Keratinocyte (primary cell): ENCODE results near the gene SYNJ2BP. TPM values are rescaled to one million over a fixed set of nuclear protein-coding genes. Genes with fewer than 3 reads are reported as not detected.
A peak's percentile ranks its signal among the peaks of the same experiment; 100 is the strongest.

Experiments used
- DNase-seq: peaks from one replicate; pipeline ENCODE4 v3.0.0-alpha.2; 2011; ENCODE audit warnings: low read depth, missing footprints, low spot score
- FAIRE-seq: peaks from 2 replicates; lab custom pipeline; 2011; peaks lifted over from hg19 to GRCh38; lab: Jason Lieb, UNC
- H2AFZ ChIP-seq: 2 replicates; pipeline ENCODE4 v1.6.0; 2012; ENCODE audit warnings: low read length, control low read depth, inconsistent platforms; ENCODE audit not compliant: control insufficient read depth
- H3K27ac ChIP-seq: 2 replicates; pipeline ENCODE4 v1.5.1; 2011; ENCODE audit warnings: low read length; ENCODE audit not compliant: control insufficient read depth, insufficient read depth
- H3K27me3 ChIP-seq: 3 replicates; pipeline ENCODE4 v1.6.0; 2011; ENCODE audit warnings: low read length; ENCODE audit not compliant: control insufficient read depth, insufficient read depth; ENCODE audit errors: extremely low read depth
- H3K36me3 ChIP-seq, 2 experiments: 2 replicates in 1 of 2; 3 replicates in 1 of 2; pipeline ENCODE4 v1.5.1; 2011; ENCODE audit warnings: low read length in 2 of 2, mild to moderate bottlenecking in 1 of 2; ENCODE audit not compliant: control insufficient read depth in 2 of 2, insufficient read depth in 2 of 2; ENCODE audit errors: extremely low read depth in 1 of 2
- H3K4me1 ChIP-seq: 3 replicates; pipeline ENCODE4 v1.5.1; 2011; ENCODE audit warnings: low read length; ENCODE audit not compliant: control insufficient read depth, insufficient read depth; ENCODE audit errors: extremely low read depth
- H3K4me2 ChIP-seq: 3 replicates; pipeline ENCODE4 v1.6.0; 2011; ENCODE audit warnings: low read depth, low read length; ENCODE audit not compliant: control insufficient read depth, insufficient read depth; ENCODE audit errors: extremely low read depth
- H3K4me3 ChIP-seq, 3 experiments: fragments of 200-600 bp in 1 of 3; sonication (generic) in 1 of 3; 2 replicates in 2 of 3; 3 replicates in 1 of 3; pipeline ENCODE4 v1.5.1; 2011 to 2016; ENCODE audit warnings: low read length in 3 of 3, mild to moderate bottlenecking in 3 of 3, control low read depth in 2 of 3, inconsistent platforms in 1 of 3, low read depth in 1 of 3, mixed read lengths in 1 of 3, mixed run types in 1 of 3, moderate library complexity in 1 of 3; ENCODE audit not compliant: control insufficient read depth in 2 of 3, insufficient read depth in 2 of 3; ENCODE audit errors: extremely low read depth in 1 of 3
- H3K79me2 ChIP-seq: 2 replicates; pipeline ENCODE4 v1.6.0; 2012; ENCODE audit warnings: low read length; ENCODE audit not compliant: control insufficient read depth, insufficient read depth
- H3K9ac ChIP-seq: 3 replicates; pipeline ENCODE4 v1.6.0; 2011; ENCODE audit warnings: low read length; ENCODE audit not compliant: control insufficient read depth, insufficient read depth; ENCODE audit errors: extremely low read depth
- H3K9me1 ChIP-seq: 3 replicates; pipeline ENCODE4 v1.6.0; 2011; ENCODE audit warnings: low read length; ENCODE audit not compliant: control insufficient read depth, insufficient read depth; ENCODE audit errors: extremely low read depth
- H3K9me3 ChIP-seq: 2 replicates; pipeline ENCODE4 v1.5.1; 2012; ENCODE audit warnings: low read depth, low read length; ENCODE audit not compliant: control insufficient read depth
- H4K20me1 ChIP-seq: 3 replicates; pipeline ENCODE4 v1.6.0; 2011; ENCODE audit warnings: low read length; ENCODE audit not compliant: control insufficient read depth, insufficient read depth; ENCODE audit errors: extremely low read depth
- EZH2 ChIP-seq: IDR thresholded peaks from one replicate; pipeline ENCODE4 v1.6.1; 2012; ENCODE audit warnings: inconsistent platforms, mild to moderate bottlenecking, low read length, moderate library complexity
- dilution Hi-C: fragments of 300-500 bp; cut with MboI; formaldehyde crosslinking; loops from one replicate; pipeline ENCODE4 v1.7.0; 2020; ENCODE audit warnings: low sequenced_read_pairs; ENCODE audit not compliant: extremely low pct_ligation_motif_present
- polyA minus RNA-seq, 3 experiments: library from RNA; depleted of rRNA, polyadenylated mRNA; stranded (reverse); fragments of >200 nt; gene quantifications; 1 replicate in 1 of 3; 2 replicates in 1 of 3; 3 replicates in 1 of 3; pipeline ENCODE4 v1.2.3, GENCODE V29; 2011
- polyA plus RNA-seq, 5 experiments: library from polyadenylated mRNA; depleted of rRNA in 3 of 5; stranded (reverse) in 3 of 5; stranded (forward) in 1 of 5; unstranded in 1 of 5; fragments of >200 nt; gene quantifications; 1 replicate in 1 of 5; 2 replicates in 3 of 5; 3 replicates in 1 of 5; pipeline versions ENCODE4 v1.2.1 to v1.2.3, GENCODE V29; 2011 to 2012; ENCODE audit warnings: missing spikeins in 2 of 5, low read depth in 1 of 5, low replicate concordance in 1 of 5
- TF ChIP-seq, protein P1 (sequence below), 3 experiments: IDR thresholded peaks in 1 of 3; conservative IDR thresholded peaks in 1 of 3; optimal IDR thresholded peaks in 1 of 3; 2 replicates in 2 of 3; 3 replicates in 1 of 3; pipeline versions ENCODE3 to v1.5.1; 2011; ENCODE audit warnings: low read length in 3 of 3, mild to moderate bottlenecking in 3 of 3, moderate library complexity in 2 of 3, control low read depth in 1 of 3, inconsistent platforms in 1 of 3; ENCODE audit not compliant: insufficient read depth in 2 of 3; ENCODE audit errors: extremely low read depth in 1 of 3

Gene SYNJ2BP
- 19.3 to 31.4 TPM (median 20.6 TPM) in 3 replicates for polyA plus RNA-seq
- polyA plus RNA-seq (2011; ENCODE audit: low read depth) = 3.6 TPM
- 17.2 and 33.4 TPM in 2 replicates for polyA plus RNA-seq (2011; cell fraction: cytosol; rRNA removed)
- polyA plus RNA-seq (2011; cell fraction: nucleus; rRNA removed) = 19.2 and 21.8 TPM in 2 replicates
- 7.3 and 14.7 TPM in 2 replicates for polyA plus RNA-seq (2012; ENCODE audit: low replicate concordance)
- polyA minus RNA-seq = 3.0 to 20.9 TPM (median 19.4 TPM) in 3 replicates
- polyA minus RNA-seq (2011; cell fraction: cytosol; rRNA and poly(A)+ RNA removed) = 12.3 TPM
- polyA minus RNA-seq (2011; cell fraction: nucleus; rRNA and poly(A)+ RNA removed) = 7.5 and 13.6 TPM in 2 replicates

GRCh38 chr14:70416725-70417349 is at the start of gene SYNJ2BP:
TSS of gene SYNJ2BP (minus strand) at chr14:70417090. CDS start at chr14:70416963, 127 bp downstream.
- no peak for TF ChIP-seq EZH2
- TF ChIP-seq, protein P1, sequence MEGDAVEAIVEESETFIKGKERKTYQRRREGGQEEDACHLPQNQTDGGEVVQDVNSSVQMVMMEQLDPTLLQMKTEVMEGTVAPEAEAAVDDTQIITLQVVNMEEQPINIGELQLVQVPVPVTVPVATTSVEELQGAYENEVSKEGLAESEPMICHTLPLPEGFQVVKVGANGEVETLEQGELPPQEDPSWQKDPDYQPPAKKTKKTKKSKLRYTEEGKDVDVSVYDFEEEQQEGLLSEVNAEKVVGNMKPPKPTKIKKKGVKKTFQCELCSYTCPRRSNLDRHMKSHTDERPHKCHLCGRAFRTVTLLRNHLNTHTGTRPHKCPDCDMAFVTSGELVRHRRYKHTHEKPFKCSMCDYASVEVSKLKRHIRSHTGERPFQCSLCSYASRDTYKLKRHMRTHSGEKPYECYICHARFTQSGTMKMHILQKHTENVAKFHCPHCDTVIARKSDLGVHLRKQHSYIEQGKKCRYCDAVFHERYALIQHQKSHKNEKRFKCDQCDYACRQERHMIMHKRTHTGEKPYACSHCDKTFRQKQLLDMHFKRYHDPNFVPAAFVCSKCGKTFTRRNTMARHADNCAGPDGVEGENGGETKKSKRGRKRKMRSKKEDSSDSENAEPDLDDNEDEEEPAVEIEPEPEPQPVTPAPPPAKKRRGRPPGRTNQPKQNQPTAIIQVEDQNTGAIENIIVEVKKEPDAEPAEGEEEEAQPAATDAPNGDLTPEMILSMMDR (optimal IDR thresholded peaks at IDR 0.05 in 1 of 3, IDR thresholded peaks at IDR 0.05 in 1 of 3, conservative IDR thresholded peaks at IDR 0.05 in 1 of 3; ENCODE audit: extremely low read depth in 1 of 3, insufficient read depth in 2 of 3, low read length in 3 of 3) = no peak
- peak within 1 kb of the TSS; percentile 89 for H2AFZ ChIP-seq
- FAIRE-seq = peak; percentile 98
- no peaks in the 10 kb centered on the region for H3K27me3 ChIP-seq
- H4K20me1 ChIP-seq = no peaks in the 10 kb centered on the region
- H3K27ac ChIP-seq = peak within 1 kb of the TSS; percentile 72
- H3K79me2 ChIP-seq = peaks cover 21% of the 10 kb centered on the region
- H3K9me1 ChIP-seq = no peaks in the 10 kb centered on the region
- H3K4me2 ChIP-seq = peak within 1 kb of the TSS; percentile 85
- DNase-seq = no peak
- H3K9me3 ChIP-seq = no peaks in the 10 kb centered on the region
- peaks cover 3% of the 10 kb centered on the region for H3K4me1 ChIP-seq
- peak within 1 kb of the TSS; percentile 76 to 90 (median 88) for H3K4me3 ChIP-seq
- peak within 1 kb of the TSS; percentile 78 for H3K9ac ChIP-seq
- dilution Hi-C loops = no loop called here
- no peaks in the 10 kb centered on the region for H3K36me3 ChIP-seq

DNA sequence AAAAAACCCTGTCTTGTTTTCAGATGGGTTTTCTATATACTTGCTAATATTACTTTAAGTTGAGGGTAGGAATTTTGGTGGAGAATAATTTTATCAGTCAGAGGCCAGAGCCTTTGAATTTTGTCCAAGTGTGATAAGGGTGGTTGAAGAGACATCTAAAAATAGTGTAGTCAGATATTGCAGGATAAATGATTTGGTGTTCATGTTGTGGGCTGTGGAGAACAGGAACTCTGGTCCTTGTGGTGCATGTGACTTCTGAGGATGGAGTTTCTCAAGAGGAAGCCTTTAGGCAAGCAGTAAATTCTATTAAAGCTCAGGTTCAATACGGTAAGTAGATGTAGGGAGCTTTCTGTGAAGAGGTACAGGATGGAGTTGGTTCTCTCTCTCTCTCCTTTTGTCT is 37.8 kb upstream of the SYNJ2BP start:
- no peaks in the 10 kb centered on the region for H4K20me1 ChIP-seq
- no peak overlapping the region for H2AFZ ChIP-seq
- DNase-seq = no peak
- H3K4me2 ChIP-seq = no peak overlapping the region
- TF ChIP-seq, protein P1 (optimal IDR thresholded peaks at IDR 0.05 in 1 of 3, IDR thresholded peaks at IDR 0.05 in 1 of 3, conservative IDR thresholded peaks at IDR 0.05 in 1 of 3; ENCODE audit: extremely low read depth in 1 of 3, insufficient read depth in 2 of 3, low read length in 3 of 3) = no peak
- no peak for TF ChIP-seq EZH2
- no peaks in the 10 kb centered on the region for H3K27me3 ChIP-seq
- H3K27ac ChIP-seq = no peak overlapping the region
- H3K9me3 ChIP-seq = no peaks in the 10 kb centered on the region
- no peaks in the 10 kb centered on the region for H3K79me2 ChIP-seq
- H3K4me1 ChIP-seq = no peaks in the 10 kb centered on the region
- no peak for FAIRE-seq
- no peaks in the 10 kb centered on the region for H3K36me3 ChIP-seq
- dilution Hi-C loops = no loop called here
- H3K4me3 ChIP-seq = no peak overlapping the region
- H3K9ac ChIP-seq = no peak overlapping the region
- H3K9me1 ChIP-seq = no peaks in the 10 kb centered on the region
